ENCODE data around the gene STXBP6.

GRCh38 chr14:25034803-25035681, 14.9 kb downstream of the STXBP6 start:
- TF ChIP-seq EZH2 (IDR thresholded peaks at IDR 0.05; ENCODE audit: low read depth) (no peak), CTCF (conservative IDR thresholded peaks at IDR 0.05) (no peak)

Data from PC-9 (cell line).